Iris pigment epithelial cell (primary cell): ENCODE data around the gene CALML5.

ENCODE experiments used
- DNase-seq: peaks from one replicate; pipeline ENCODE4 v3.0.0-alpha.2; 2011; ENCODE audit warnings: low read depth

Gene CALML5

DNA sequence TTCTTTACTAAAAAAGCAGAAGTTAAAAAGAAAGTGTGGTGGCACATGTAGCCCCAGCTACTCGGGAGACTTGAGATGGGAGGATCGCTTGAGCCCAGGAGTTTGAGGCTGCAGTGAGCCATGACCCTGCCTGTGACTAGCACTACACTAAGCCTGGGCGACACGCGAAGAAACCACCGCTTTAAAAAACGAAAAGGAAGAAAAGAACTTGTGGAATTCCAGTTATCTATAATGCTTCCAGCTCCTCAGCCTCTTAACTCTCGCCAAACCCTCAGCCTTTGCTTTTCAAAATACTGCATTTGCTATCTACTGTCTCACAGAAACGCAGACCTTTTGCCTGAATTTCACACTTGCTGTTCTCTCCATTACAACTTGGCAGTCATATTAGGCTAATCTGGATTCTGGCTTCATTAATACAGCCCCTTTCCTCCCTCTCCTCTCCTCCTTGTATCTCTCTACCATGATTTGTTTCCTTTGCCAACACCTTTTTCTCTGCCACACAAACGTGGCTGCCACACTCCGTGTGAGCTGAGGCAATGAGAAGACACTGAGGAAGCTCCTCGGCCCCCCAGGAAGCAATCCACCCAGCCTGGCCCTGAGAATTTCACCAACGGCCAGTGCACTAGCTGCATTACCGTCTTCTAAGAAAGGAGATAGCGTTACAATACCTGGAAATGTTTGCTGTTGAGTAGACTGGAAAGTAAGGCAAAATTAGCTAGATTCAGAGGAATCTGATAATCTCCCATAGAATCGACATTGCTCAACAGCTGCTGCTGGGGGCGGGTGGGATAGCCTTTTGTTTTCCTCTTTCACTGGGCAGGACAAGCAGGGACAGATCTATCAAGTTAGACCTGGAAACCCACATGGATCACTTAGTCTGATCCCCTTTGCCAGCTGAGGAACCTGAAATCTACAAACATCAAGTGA is 37.2 kb downstream of the CALML5 start:
- peak; percentile 57 for DNase-seq

DNA sequence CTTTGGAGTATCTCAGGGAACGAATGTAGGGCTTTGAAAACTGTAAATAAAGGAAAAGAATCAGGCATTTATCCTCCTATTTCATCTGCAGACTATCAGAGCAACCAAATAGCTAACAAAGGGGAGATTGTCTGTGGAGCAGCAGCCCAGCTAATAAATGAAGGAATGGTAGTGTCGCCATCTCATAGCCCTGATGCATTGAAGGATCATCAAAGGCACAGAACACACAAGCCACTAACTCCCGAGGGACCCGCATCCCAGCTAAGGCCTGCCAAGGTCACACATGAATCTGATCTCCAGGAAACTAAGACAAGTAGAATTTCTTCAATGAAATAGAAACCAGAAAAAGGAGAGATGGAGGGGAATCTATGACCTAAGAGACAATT is 38.2 kb downstream of the CALML5 start:
- no peak for DNase-seq

DNA sequence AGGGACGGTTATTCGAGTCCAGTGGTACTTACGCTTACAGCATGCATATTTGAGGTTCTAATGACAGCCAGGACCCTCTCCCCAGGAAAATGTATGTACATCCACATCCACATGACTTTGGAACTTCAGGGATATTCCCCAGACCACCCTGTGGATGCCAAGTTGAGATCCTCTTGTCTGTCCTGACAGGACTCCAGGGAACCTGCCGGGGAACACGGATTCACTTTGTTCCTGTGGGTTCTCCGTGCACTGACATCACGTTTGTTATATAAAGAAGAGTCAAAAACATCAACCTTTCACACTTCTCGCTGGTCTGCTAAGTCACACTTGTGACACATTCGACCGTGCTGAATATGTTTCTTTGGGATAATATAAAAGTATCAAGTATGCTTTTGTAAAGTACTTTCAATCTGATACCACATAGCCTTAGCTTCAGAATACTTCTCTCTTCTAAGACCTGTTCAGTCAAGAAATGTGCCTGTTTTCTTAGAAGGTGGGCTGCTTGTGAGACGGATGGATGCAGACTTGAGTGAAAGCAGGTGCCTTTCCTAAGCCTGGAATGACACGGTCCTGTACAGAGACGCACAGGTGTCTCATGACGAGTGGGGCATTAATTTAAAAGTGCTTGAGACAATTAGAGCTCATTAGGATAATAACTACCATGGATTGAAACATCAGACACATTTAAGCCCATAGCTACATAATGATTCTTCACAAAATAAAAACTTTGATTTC is 38.7 kb downstream of the CALML5 start:
- no peak for DNase-seq

DNA sequence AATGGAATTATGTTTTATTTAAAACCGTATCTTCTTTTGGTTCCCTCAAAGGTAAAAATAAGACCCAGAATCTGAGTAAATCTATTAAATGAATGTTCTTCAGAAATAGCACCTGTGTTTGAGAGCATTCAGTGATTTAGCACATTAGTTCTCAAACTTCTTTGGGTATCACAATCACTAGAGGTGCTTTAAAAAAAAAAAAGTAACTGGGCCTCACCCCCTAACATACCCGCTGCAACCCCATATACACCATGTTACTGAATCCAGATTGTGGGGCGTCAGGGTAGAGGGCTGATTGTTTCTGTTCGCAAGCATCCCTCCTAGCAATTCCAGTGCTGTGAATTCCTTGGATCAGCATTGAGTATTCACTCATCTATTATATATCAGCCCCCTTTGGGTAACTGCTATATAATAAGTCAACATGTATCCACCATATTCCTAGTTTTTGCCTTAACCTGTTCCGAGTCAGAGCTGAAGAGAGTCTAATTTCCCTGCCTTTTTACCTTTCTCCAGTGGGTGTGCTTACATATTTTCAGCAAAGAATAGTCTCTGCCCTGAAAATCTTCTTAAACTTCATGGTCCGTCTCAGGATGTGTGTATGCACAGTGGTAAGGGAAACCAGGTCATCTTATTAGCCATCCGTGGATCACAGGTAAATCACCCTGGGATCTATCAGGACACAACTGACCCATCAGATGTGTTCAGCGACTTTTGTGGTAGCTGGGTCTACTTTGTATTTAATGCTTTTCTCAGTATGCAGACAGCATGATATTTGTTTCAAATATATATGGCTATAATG is 40.2 kb downstream of the CALML5 start:
- no peak for DNase-seq

DNA sequence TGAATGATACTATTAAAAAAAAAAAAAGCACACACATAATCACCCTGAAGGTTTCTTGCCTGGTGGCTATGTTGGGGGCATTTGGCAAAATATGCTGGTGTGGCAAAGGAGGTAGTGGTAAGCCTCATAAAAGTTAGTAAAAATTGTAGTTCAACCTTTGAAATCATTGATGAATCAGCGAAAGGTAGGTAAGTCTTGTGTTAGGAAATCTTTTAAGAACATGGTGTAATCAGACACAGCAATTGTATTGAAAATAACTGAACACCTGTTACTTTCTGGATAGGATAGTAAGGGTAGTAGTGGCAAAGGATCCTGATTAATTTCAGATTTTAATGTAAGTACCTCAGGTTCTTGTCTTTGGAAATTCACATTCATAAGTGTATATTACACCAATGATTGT is 40.9 kb downstream of the CALML5 start:
- no peak for DNase-seq

DNA sequence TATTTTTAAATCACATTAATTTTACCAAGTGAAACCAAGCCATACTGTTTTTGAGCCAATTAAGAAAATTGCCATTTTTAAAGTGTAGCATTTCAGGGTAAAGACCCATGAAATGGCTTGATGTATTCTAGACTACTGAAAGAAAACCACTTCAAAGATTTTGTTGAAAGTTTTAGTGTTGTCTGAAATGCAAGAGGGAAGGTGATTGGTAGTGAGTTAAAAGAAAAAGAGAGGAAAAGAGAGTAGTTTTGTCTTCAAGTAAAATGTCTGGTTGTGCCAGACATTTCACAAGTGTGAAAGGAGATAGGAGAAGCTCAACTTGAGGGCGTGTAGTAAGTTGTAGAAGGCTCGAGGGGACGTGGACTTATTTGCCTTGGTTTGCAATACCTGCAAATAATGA is 41.6 kb downstream of the CALML5 start:
- no peak for DNase-seq

DNA sequence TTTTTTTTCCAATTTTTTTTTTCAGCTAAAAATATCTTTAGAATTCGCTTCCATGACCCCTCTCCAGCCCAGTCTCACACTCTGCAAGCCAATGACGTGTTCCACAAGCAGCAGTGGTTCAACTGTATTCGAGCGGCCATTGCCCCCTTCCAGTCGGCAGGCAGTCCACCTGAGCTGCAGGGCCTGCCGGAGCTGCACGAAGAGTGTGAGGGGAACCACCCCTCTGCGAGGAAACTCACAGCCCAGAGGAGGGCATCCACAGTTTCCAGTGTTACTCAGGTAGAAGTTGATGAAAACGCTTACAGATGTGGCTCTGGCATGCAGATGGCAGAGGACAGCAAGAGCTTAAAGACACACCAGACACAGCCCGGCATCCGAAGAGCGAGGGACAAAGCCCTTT is 42.8 kb downstream of the CALML5 start:
- no peak for DNase-seq

DNA sequence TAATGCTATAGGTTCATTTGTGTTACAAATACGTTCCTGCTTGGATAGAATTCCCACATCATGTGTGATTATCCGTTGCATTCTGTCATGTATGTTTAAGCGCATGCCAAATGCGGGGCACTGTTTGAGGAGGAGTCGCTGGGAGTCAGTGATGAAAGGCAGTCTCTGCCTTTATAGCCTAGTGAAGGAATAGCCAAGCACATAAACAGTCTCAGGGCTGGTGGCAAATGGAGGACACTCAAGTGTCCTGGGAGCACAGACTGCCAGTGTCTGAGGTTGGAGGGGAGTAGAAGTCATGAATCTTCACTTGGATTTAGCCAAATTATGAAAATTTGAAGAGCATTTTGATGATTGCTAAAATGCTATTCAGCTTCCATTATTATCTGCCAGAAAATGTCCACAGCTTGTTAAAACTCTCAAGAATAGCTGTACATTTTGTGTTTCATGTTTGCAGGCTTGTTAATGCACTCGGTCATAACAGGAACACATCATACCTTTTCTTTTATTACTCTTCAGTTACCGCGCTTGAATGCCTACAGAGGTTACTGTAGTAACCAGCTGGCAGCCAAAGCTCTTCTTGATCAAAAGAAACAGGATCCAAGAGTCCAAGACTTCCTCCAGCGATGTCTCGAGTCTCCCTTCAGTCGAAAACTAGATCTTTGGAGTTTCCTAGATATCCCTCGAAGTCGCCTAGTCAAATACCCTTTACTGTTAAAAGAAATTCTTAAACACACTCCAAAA is 45.5 kb downstream of the CALML5 start:
- no peak for DNase-seq

DNA sequence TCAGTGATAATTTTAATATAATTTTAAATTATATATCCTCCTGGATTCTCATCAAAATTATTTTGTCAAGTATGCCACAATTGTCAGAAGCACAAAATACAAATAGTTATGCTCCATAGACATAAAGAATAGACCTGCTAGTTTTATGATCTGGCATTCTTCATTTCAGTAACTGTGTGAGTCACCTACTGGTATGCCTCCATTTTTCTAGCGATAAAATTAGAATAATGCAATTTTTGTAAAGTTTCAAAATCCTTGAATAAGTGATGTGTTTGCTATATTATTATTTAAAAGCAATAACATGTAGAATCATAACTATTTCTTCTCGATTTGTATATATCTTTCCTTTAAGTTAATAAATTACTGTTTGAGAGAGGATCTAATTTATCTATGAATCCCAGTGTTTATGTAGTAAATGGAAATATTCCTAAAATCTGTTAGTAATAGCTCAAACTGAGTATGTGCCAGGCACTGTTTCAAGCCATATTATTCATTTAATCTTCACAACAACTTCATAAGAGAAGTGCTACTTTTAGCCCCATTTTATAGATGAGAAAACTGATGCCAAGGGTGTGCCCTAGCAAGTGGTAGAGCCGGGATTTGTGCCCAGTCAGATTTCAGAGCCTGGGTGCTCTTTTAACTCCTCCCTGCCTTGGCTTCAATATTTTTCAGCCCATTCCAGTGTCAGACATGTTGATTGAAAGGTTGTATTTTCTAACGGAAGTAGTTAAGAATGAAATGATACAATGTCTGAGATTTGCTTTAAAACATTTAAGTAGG is 48.6 kb downstream of the CALML5 start:
- peak; percentile 31 for DNase-seq

DNA sequence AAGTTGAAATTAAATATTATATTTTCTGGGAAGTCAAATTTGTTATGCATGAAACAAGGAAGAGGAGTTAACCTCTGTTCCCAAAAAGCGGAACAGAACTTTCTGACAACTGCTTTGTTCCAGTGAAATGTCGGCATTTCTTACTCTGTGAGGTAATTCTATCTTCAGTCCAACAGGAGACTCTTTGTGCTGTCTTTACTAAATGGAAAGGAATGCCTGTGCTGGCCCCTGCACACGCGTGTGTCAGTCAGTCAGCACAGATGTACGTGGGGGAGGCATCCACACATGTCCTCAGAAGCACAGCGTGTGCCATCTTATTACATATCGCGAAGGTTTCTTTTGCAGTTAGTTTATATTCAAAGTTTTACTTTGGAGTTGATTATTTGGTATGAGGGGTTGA is 49.5 kb downstream of the CALML5 start:
- peak; percentile 89 for DNase-seq

DNA sequence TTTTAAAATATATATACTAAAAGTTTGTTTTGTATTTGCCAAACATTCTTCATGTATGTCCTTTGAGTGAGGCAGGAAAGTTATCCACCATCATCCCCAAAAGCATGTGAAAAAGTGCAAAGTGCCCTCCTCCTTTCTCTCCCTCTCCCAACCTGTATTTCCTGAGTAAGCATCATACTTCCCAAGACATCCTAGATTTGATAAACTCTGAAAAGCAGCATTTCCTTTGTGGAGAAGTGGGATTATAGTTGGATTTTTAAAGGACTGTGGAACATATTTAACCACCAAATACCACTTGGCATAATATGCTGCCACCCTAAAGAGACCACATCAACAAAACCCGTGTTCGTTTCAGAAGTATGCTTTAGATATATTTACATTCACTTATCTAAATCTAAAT is 50.1 kb downstream of the CALML5 start:
- no peak for DNase-seq
